ENCODE results near the gene PSME1.

PSME1 gene

DNA sequence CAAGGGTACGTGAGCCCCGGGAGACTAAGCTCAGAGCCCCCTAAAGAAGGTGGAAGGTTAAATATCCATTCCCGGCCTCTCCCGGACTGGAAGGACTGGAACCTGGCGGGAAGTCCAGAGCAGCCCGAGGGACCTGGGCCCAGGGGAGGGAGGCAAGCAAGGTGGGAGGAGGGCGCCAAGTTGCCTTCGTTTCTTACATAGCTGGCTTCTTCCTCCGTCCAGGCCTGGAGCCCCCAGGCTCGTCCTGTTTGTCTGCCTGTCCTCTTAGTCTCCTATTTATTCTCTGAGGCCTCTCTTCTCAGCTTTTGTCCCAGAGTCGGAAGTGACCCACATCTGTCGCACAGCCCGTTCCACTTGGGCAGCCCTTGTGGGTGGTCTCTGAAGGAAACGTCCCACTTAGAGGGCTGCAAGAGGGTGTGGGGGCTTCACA, 41.1 kb upstream of the PSME1 start:
- TF ChIP-seq ZBTB7A (IDR thresholded peaks at IDR 0.05; ENCODE audit: low read depth) = no peak
- no peak for TF ChIP-seq CEBPB (IDR thresholded peaks at IDR 0.05)
- TF ChIP-seq EGR1 (IDR thresholded peaks at IDR 0.05) = no peak
- TF ChIP-seq CREB1 (IDR thresholded peaks at IDR 0.05; ENCODE audit: low read depth) = no peak
- TF ChIP-seq, protein P1, sequence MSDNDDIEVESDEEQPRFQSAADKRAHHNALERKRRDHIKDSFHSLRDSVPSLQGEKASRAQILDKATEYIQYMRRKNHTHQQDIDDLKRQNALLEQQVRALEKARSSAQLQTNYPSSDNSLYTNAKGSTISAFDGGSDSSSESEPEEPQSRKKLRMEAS (IDR thresholded peaks at IDR 0.05) = no peak
- TF ChIP-seq, protein P2, sequence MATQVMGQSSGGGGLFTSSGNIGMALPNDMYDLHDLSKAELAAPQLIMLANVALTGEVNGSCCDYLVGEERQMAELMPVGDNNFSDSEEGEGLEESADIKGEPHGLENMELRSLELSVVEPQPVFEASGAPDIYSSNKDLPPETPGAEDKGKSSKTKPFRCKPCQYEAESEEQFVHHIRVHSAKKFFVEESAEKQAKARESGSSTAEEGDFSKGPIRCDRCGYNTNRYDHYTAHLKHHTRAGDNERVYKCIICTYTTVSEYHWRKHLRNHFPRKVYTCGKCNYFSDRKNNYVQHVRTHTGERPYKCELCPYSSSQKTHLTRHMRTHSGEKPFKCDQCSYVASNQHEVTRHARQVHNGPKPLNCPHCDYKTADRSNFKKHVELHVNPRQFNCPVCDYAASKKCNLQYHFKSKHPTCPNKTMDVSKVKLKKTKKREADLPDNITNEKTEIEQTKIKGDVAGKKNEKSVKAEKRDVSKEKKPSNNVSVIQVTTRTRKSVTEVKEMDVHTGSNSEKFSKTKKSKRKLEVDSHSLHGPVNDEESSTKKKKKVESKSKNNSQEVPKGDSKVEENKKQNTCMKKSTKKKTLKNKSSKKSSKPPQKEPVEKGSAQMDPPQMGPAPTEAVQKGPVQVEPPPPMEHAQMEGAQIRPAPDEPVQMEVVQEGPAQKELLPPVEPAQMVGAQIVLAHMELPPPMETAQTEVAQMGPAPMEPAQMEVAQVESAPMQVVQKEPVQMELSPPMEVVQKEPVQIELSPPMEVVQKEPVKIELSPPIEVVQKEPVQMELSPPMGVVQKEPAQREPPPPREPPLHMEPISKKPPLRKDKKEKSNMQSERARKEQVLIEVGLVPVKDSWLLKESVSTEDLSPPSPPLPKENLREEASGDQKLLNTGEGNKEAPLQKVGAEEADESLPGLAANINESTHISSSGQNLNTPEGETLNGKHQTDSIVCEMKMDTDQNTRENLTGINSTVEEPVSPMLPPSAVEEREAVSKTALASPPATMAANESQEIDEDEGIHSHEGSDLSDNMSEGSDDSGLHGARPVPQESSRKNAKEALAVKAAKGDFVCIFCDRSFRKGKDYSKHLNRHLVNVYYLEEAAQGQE (IDR thresholded peaks at IDR 0.05; ENCODE audit: low read depth) = no peak

DNA sequence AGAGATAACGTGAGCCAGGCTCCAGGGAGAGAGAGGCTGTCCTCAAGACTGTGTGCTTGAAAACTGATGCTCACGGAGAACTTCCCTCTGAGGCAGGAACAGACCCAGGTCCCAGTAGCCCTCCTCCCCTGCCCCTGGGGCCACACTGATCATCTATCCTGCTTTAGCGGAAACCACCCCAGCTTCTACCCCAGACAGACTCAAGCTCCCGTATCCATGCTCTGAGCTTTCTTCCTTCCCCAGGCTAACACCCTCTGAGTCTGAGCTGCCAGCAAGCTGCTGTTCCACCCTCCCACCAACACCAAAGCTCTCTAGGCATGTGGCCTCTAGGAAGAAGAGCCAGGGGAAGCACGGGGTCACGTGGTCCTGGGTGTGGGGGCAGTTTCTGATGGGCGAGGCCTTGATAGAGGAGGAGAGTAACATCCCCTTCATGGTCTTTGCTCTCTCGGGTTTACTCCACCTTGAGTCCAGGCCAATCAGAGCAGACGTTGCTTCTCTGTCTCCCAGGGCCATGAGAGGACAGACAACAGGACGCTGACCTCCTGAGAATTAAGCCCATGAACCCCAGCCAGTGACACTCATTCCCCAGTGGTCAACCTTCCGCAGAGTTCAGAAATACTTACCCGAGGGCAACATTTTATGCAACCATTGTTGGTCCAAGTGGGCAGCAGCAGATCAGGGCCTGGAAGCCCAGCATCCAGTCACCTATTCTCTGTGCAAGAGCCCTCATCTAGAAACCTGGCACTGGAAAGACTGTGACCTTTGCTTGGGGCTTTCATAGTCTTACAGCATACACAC, 40.5 kb upstream of the PSME1 start:
- no peak for TF ChIP-seq EP300 (IDR thresholded peaks at IDR 0.05; ENCODE audit: borderline replicate concordance)
- TF ChIP-seq TAF1 (IDR thresholded peaks at IDR 0.05; ENCODE audit: low read depth) = no peak
- no peak for TF ChIP-seq ZBTB7A (IDR thresholded peaks at IDR 0.05; ENCODE audit: low read depth)
- no peak for TF ChIP-seq YY1 (IDR thresholded peaks at IDR 0.05; ENCODE audit: low read depth)
- no peak for TF ChIP-seq RAD21 (IDR thresholded peaks at IDR 0.05; ENCODE audit: low read depth)
- TF ChIP-seq NFIC (IDR thresholded peaks at IDR 0.05) = no peak
- TF ChIP-seq CEBPB (IDR thresholded peaks at IDR 0.05) = no peak
- TF ChIP-seq FOXM1 (IDR thresholded peaks at IDR 0.05; ENCODE audit: borderline replicate concordance, low read depth) = no peak
- TF ChIP-seq, protein P1 (IDR thresholded peaks at IDR 0.05) = no peak

DNA sequence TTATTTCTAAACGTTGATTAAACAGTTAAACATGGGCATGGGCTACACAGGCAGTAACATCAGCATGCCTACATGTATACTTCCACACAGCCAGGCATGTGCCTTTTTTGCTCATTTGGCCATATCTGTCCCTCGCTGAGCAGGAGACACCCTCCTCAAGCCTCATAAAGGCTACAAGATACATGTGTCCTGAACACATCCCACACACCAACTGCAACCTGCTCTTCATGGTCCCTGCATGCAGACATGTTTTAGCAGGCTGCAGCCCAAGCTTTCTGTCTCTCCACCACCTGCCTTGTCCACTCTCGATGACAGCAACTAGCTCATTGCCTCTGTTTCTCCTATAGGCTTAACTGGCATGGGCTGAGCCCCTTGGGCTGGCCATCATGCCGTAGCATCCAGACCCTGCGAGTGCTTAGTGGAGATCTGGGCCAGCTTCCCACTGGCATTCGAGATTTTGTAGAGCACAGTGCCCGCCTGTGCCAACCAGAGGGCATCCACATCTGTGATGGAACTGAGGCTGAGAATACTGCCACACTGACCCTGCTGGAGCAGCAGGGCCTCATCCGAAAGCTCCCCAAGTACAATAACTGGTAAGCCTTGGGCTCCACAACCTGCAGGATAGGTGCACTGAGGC, 39.3 kb upstream of the PSME1 start:
- TF ChIP-seq TEAD4 (IDR thresholded peaks at IDR 0.05) = no peak
- TF ChIP-seq FOXM1 (IDR thresholded peaks at IDR 0.05; ENCODE audit: borderline replicate concordance, low read depth) = no peak
- TF ChIP-seq, protein P2 (IDR thresholded peaks at IDR 0.05; ENCODE audit: low read depth) = no peak
- TF ChIP-seq RAD21 (IDR thresholded peaks at IDR 0.05; ENCODE audit: low read depth) = no peak

DNA sequence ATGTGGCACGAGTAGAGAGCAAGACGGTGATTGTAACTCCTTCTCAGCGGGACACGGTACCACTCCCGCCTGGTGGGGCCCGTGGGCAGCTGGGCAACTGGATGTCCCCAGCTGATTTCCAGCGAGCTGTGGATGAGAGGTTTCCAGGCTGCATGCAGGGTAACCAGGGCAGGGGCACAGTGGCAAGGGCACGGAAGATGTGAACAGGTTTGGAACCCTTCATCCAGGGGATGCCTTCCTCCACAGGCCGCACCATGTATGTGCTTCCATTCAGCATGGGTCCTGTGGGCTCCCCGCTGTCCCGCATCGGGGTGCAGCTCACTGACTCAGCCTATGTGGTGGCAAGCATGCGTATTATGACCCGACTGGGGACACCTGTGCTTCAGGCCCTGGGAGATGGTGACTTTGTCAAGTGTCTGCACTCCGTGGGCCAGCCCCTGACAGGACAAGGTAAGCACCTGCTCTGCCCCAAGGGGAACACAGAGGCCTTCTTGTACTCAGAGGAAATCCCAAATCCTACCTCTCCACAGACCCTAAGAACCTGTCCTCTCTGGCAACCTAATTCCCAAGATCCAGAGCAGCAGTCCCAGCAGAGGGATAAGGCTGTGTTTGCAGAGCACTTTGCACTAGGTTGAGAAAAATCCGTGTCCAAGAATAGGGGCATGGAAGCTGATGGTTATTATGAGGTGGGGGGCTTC, 37.6 kb upstream of the PSME1 start:
- TF ChIP-seq, protein P3, sequence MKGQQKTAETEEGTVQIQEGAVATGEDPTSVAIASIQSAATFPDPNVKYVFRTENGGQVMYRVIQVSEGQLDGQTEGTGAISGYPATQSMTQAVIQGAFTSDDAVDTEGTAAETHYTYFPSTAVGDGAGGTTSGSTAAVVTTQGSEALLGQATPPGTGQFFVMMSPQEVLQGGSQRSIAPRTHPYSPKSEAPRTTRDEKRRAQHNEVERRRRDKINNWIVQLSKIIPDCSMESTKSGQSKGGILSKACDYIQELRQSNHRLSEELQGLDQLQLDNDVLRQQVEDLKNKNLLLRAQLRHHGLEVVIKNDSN (IDR thresholded peaks at IDR 0.05) = no peak
- TF ChIP-seq, protein P2 (IDR thresholded peaks at IDR 0.05; ENCODE audit: low read depth) = no peak
- no peak for TF ChIP-seq NFIC (IDR thresholded peaks at IDR 0.05)
- TF ChIP-seq RAD21 (IDR thresholded peaks at IDR 0.05; ENCODE audit: low read depth) = no peak
- no peak for TF ChIP-seq TAF1 (IDR thresholded peaks at IDR 0.05; ENCODE audit: low read depth)
- TF ChIP-seq EP300 (IDR thresholded peaks at IDR 0.05; ENCODE audit: borderline replicate concordance) = no peak

Measured in Ishikawa (cell line).